GM19035 (cell line): ENCODE results near the gene NTMT1.
A peak's percentile ranks its signal among the peaks of the same experiment; 100 is the strongest.
"Not testable (repeated sequence)": the region's sequence is repeated elsewhere in the genome, so short reads cannot be mapped to it uniquely, and the experiment has no call there.

Source experiments
- ATAC-seq: cut with Tn5 transposase; IDR thresholded peaks from one replicate; pipeline ENCODE4 v1.9.1; 2021; ENCODE audit not compliant: unreplicated experiment

The NTMT1 gene

GRCh38 chr9:129635099-129636065 is 9.4 kb downstream of the NTMT1 start:
- ATAC-seq = no peak

GRCh38 chr9:129636343-129636742 is 10.4 kb downstream of the NTMT1 start:
- ATAC-seq = not testable (repeated sequence)

- ATAC-seq = no peak
These were observed 11.1 kb downstream of the NTMT1 start for GRCh38 chr9:129637102-129637501.

- no peak for ATAC-seq
These were observed 11.9 kb downstream of the NTMT1 start for GRCh38 chr9:129637673-129638439.

- ATAC-seq = no peak
These were observed 13.2 kb downstream of the NTMT1 start for GRCh38 chr9:129639034-129639630.

- no peak for ATAC-seq
These were observed 13.8 kb downstream of the NTMT1 start for GRCh38 chr9:129639756-129640085.

- ATAC-seq = no peak
These were observed 14.3 kb downstream of the NTMT1 start for GRCh38 chr9:129640086-129640870.

- ATAC-seq = no peak
These were observed 15.1 kb downstream of the NTMT1 start for GRCh38 chr9:129640871-129641749.

GRCh38 chr9:129641750-129642585 is 16.0 kb downstream of the NTMT1 start, which contains the start of gene ASB6:
TSS of gene ASB6 (minus strand) at chr9:129642151. CDS start at chr9:129641999, 152 bp downstream.
- peak; percentile 86 for ATAC-seq

GRCh38 chr9:129643706-129644105 is 17.7 kb downstream of the NTMT1 start:
- ATAC-seq = no peak

GRCh38 chr9:129644365-129644764 is 18.4 kb downstream of the NTMT1 start:
- no peak for ATAC-seq

GRCh38 chr9:129644902-129645301 is 18.9 kb downstream of the NTMT1 start:
- no peak for ATAC-seq

GRCh38 chr9:129646252-129646651 is 20.3 kb downstream of the NTMT1 start:
- ATAC-seq = no peak

GRCh38 chr9:129646654-129647053 is 20.7 kb downstream of the NTMT1 start:
- ATAC-seq = no peak

- ATAC-seq = no peak
These were observed 21.7 kb downstream of the NTMT1 start for GRCh38 chr9:129647635-129648034.

GRCh38 chr9:129648092-129648763 is 22.3 kb downstream of the NTMT1 start:
- no peak for ATAC-seq

GRCh38 chr9:129648764-129649115 is 22.8 kb downstream of the NTMT1 start:
- no peak for ATAC-seq
